Activated T-cell treated with anti-CD3 and anti-CD28 coated beads, Interleukin-2, amount 50 U/mL, for 72 hours (primary cell): ENCODE results near the gene EFNA1. TPM values are rescaled to one million over a fixed set of nuclear protein-coding genes. Genes with fewer than 3 reads are reported as not detected.
"Not testable (repeated sequence)": the region's sequence is repeated elsewhere in the genome, so short reads cannot be mapped to it uniquely, and the experiment has no call there.

Experiments used
- ATAC-seq, 2 donors: fragments of 150-1000 bp; cut with Tn5 transposase; replicated peaks in 1 of 2; 2 replicates each; pipeline ENCODE4 v1.10.0; 2021; ENCODE audit warnings: moderate library complexity in 2 of 2, mild to moderate bottlenecking in 1 of 2
- DNase-seq, 2 donors: peaks; one replicate each; pipeline ENCODE4 v3.0.0; 2021 to 2022; ENCODE audit warnings: mixed read lengths in 1 of 2
- H3K27ac Mint-ChIP-seq: one replicate; pipeline ENCODE4 v1.8.0; 2022; ENCODE audit warnings: mild to moderate bottlenecking, moderate library complexity, mixed read lengths
- H3K27me3 Mint-ChIP-seq: one replicate; pipeline ENCODE4 v1.8.0; 2022; ENCODE audit warnings: low read depth, mixed read lengths
- H3K36me3 Mint-ChIP-seq, 2 donors: one replicate each; pipeline ENCODE4 v1.8.0; 2022; ENCODE audit warnings: mixed read lengths in 2 of 2, mild to moderate bottlenecking in 1 of 2; ENCODE audit not compliant: insufficient read depth in 2 of 2
- H3K4me1 Mint-ChIP-seq: one replicate; pipeline ENCODE4 v1.8.0; 2022; ENCODE audit warnings: low read depth, mixed read lengths
- H3K4me3 Mint-ChIP-seq, 2 donors: one replicate each; pipeline ENCODE4 v1.8.0; 2022; ENCODE audit warnings: mild to moderate bottlenecking in 2 of 2, mixed read lengths in 2 of 2, moderate library complexity in 2 of 2
- H3K9me3 Mint-ChIP-seq, 2 donors: one replicate each; pipeline ENCODE4 v1.8.0; 2022; ENCODE audit warnings: mixed read lengths in 2 of 2
- total RNA-seq, 2 donors: library from RNA; stranded (reverse); gene quantifications; one replicate each; pipeline ENCODE4 v1.2.3, GENCODE V29; 2022

EFNA1 gene
- total RNA-seq, 2 donors from 2014 or later: 1.00 to 1.4 TPM

DNA sequence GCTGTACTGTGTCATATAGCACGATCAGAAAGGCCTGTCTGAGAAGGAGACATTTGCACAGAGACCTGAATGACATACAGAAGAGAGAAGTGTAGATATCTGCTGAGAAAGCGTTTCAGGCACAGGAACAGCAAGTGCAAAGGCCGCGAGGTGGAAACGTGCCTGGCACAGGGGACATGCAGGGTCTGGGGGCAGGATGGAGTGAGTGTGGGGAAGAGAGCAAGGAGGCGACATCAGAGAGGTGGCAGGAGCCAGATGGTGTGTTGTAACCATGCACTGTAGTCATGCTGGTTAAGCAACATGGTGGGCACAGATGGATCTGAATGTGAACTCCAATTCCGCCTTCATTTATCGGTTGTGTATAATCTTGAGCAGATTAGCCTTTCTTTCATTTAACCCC, 32.5 kb downstream of the EFNA1 start:
- H3K9me3 Mint-ChIP-seq: peaks cover 0 to 2% of the 10 kb centered on the region in 2 donors
- no peak overlapping the region for H3K4me3 Mint-ChIP-seq
- H3K4me1 Mint-ChIP-seq: no peaks in the 10 kb centered on the region
- H3K27me3 Mint-ChIP-seq: no peaks in the 10 kb centered on the region
- no peak for ATAC-seq
- DNase-seq: no peak
- no peak overlapping the region for H3K27ac Mint-ChIP-seq
- no peaks in the 10 kb centered on the region for H3K36me3 Mint-ChIP-seq

DNA sequence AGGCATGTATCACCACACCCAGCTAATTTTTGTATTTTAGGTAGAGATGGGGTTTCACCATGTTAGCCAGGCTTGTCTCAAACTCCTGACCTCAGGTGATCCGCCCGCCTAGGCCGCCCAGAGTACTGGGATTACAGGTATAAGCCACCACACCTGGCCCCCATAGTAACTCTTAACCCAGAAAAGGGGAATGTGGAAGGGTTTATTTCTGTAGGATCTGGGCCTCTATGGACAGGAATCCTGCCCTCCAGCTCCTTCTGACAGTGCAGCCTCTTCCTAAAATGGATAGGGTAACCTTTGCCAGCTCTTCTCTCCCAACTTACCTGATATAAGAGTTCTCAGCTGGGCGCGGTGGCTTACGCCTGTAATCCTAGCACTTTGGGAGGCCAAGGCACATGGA, 35.0 kb downstream of the EFNA1 start:
- H3K4me1 Mint-ChIP-seq: peaks cover 10% of the 10 kb centered on the region
- not testable (repeated sequence) for ATAC-seq, H3K9me3 Mint-ChIP-seq, H3K4me3 Mint-ChIP-seq, H3K36me3 Mint-ChIP-seq, H3K27ac Mint-ChIP-seq, H3K27me3 Mint-ChIP-seq, DNase-seq

DNA sequence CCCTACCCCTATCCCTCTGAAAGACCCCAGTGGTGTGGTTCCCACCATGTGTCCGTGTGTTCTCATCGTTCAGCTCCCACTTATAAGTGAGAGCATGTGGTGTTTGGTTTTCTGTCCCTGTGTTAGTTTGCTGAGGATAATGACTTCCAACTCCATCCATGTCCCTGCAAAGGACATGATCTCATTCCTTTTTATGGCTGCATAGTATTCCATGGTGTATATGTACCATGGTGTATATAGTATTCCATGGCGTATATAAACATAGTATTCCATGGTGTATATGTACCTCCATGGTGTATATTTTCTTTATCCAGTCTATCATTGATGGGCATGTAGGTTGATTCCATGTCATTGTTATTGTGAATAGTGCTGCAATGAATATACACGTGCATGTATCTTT, 36.1 kb downstream of the EFNA1 start:
- ATAC-seq, H3K27ac Mint-ChIP-seq, H3K27me3 Mint-ChIP-seq, H3K9me3 Mint-ChIP-seq, DNase-seq, H3K36me3 Mint-ChIP-seq, H3K4me3 Mint-ChIP-seq: not testable (repeated sequence)
- H3K4me1 Mint-ChIP-seq: peaks cover 17% of the 10 kb centered on the region

DNA sequence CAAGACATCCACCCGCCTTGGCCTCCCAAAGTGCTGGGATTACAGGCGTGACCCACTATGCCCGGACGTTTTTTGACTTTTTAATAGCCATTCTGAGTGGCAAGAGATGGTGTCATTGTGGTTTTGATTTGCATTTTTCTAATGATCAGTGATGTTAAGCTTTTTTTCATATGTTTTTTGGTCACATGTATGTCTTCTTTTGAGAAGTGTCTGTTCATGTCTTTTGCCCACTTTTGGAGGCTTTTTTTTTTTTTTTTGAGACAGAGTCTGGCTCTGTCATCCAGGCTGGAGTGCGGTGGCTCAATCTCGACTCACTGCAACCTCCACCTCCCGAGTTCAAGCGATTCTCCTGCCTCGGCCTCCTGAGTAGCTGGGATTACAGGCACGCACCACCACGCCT, 36.9 kb downstream of the EFNA1 start:
- H3K4me1 Mint-ChIP-seq: peaks cover 24% of the 10 kb centered on the region
- not testable (repeated sequence) for H3K27ac Mint-ChIP-seq, DNase-seq, H3K4me3 Mint-ChIP-seq, H3K36me3 Mint-ChIP-seq, H3K9me3 Mint-ChIP-seq, H3K27me3 Mint-ChIP-seq, ATAC-seq

GRCh38 chr1:155166051-155166470, 38.4 kb downstream of the EFNA1 start:
- Mint-ChIP-seq H3K9me3 (no peaks in the 10 kb centered on the region), H3K27me3 (no peaks in the 10 kb centered on the region), H3K4me3 (no peak overlapping the region), H3K4me1 (peaks cover 28% of the 10 kb centered on the region), H3K36me3 (peaks cover 3 to 8% of the 10 kb centered on the region in 2 donors), H3K27ac (no peak overlapping the region)
- DNase-seq (no peak), ATAC-seq (no peak)

DNA sequence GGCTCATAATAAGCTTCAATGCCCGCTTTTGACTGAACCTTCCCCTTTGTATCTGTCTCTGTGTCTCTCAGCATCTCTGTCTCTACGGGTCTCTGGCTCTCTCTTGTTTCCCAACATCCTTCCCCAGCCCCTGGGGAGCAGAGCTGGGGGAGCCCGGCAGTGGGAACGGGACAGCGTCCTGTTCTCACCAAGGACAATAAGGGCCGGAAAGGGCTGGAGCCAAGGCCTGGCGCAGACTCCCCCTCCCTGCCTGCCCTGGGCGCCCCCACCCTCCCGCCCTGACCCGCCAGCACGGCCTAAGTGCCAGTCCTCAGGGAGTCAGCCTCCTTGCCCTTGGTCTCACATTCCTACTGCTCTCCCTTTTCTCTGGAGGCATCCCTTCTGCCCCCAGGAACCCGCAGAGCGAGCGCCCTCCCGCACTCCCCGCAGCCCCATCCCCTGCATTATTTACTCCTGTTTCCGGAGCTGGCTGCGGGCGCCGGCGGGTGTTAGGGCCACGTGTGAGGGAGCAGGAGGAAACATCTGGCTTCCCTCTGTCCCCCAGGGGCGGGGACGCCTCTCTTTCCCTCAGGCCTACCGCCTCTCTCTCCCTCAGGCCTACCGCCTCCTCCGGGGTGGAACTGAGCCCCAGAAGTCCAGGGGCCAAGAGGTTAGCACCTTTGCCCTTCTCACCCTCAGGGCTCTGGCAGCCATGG, 38.9 kb downstream of the EFNA1 start:
- DNase-seq (no peak), ATAC-seq (peak in 1 of 2 donors; percentile 2)
- no peaks in the 10 kb centered on the region for H3K9me3 Mint-ChIP-seq
- H3K4me3 Mint-ChIP-seq: peak overlapping the region; percentile 78 to 84
- peaks cover 34% of the 10 kb centered on the region for H3K4me1 Mint-ChIP-seq
- peaks cover 3 to 8% of the 10 kb centered on the region in 2 donors for H3K36me3 Mint-ChIP-seq
- no peaks in the 10 kb centered on the region for H3K27me3 Mint-ChIP-seq
- H3K27ac Mint-ChIP-seq: no peak overlapping the region

DNA sequence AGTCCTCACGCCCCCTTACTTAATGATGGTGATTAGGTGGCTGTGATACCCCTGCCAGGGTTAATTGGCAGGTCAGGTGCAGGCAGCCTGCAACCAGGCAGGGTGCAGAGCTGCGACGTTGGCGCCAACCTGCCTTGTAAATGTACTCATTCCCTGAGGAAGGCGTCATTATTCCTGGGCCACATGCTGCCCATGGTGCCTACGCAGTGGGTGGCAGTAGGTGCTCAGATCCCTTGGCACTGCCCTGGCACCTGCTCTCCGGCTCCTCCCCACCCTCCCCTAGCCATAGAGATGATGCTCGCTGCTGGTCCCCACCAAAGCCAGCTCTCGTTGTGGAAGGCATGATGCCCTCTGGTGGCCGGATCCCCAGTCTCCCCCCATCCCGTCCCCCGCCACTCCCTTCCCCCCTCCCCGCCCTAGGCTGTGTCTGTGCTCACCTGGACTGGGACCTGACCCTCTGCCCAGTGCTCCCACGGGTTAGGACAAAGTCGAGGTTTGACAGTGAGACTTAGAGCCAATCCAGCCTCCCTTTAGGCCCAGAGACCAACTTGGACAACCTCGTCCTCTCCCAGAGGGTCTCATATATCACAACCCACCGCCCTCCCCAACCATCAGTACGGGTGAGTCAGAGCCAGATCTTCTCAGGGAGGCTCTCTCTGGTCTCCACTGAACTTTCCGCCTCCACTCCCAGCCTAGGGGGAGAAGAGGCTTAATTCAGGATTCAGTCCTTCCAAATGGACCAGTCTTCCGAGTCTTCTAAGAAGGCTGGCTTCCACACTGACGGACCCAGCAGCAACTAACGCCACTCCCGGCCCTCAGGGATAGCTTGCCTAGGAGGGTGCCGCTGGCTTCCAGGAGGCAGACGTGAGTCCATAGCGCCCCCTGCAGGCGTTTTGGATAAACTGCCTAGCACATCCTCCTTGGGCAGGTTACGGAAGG, 39.8 kb downstream of the EFNA1 start:
- Mint-ChIP-seq H3K27me3 (no peaks in the 10 kb centered on the region), H3K4me3 (peak overlapping the region; percentile 78 to 84), H3K4me1 (peaks cover 42% of the 10 kb centered on the region), H3K27ac (no peak overlapping the region), H3K9me3 (no peaks in the 10 kb centered on the region), H3K36me3 (peaks cover 4 to 8% of the 10 kb centered on the region in 2 donors)
- DNase-seq (peak; percentile 88 to 90), ATAC-seq (peak; percentile 78 to 87)

DNA sequence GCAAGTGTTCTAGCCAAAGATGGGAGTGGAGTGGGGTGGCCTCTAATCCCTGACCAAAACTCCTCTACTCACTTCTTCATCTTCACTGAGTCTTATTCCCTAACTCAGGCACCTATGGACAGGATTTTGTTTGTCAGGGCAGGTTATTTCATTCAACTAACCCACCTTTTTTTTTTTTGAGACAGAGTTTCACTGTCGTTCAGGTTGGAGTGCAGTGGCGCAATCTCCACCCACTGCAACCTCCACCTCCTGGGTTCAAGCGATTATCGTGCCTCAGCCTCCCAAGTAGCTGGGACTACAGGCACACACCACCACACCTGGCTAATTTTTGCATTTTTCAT, 40.4 kb downstream of the EFNA1 start:
- not testable (repeated sequence) for DNase-seq, H3K27ac Mint-ChIP-seq, H3K36me3 Mint-ChIP-seq, ATAC-seq, H3K27me3 Mint-ChIP-seq, H3K9me3 Mint-ChIP-seq
- H3K4me1 Mint-ChIP-seq: peaks cover 45% of the 10 kb centered on the region
- H3K4me3 Mint-ChIP-seq: peak overlapping the region; percentile 78 to 84

DNA sequence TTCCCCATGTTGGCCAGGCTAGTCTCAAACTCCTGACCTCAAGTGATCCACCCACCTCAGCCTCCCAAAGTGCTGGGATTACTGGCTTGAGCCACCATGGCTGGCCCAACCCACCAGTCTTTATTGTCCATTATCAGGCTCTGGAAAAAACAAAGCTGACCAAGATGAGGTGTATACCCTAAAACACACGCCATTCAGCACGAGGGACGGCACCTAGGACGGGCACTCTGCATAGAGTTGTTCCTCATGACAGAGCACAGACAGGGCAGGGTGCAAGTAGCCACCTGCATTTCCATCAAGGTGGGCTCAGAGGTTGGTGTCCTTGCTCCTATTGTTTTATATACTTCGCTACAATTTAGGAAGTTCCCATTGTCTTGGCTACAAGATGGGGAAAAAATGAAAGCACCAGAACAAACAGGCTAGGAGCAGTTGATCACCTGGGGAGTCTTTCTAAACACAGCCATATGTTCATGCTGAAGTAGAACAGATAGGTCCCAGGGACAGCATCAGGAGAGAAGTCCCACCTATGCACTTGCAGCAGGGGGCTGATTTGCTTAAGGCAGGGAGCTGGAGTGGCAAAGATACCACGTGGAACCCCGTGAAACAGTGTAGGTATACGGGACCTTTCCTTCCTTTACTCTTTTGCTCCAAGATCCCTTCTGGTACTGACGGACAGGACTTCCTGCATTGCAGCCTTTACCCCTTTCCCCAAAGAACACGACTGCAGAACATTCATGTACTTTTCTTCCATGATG, 41.0 kb downstream of the EFNA1 start:
- Mint-ChIP-seq H3K36me3 (peaks cover 6 to 8% of the 10 kb centered on the region in 2 donors), H3K9me3 (no peaks in the 10 kb centered on the region), H3K27me3 (no peaks in the 10 kb centered on the region), H3K27ac (no peak overlapping the region), H3K4me1 (peaks cover 50% of the 10 kb centered on the region), H3K4me3 (no peak overlapping the region)
- ATAC-seq (no peak), DNase-seq (no peak)

DNA sequence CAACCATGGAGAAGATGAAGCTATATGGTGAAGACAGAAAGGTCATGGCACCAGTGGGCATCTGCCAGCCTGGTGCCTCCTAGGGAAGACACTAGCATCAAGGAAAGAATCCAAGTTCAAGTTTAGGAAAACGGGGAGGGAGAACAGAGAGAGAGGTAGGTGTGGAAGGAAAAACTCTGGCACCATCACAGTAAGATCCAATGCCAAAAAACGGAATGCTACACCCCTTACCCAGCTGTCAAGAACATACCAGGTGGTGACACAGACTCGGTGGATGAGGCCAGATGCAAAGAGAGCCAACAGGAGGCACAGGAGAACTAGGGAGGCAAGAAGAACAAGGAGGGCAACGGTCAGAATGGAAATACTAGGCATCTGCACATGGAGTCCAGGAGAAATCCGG, 41.9 kb downstream of the EFNA1 start:
- H3K9me3 Mint-ChIP-seq: no peaks in the 10 kb centered on the region
- H3K36me3 Mint-ChIP-seq: peaks cover 6 to 8% of the 10 kb centered on the region in 2 donors
- H3K27ac Mint-ChIP-seq: no peak overlapping the region
- H3K4me3 Mint-ChIP-seq: no peak overlapping the region
- no peak for ATAC-seq
- DNase-seq: no peak
- peaks cover 57% of the 10 kb centered on the region for H3K4me1 Mint-ChIP-seq
- no peaks in the 10 kb centered on the region for H3K27me3 Mint-ChIP-seq

DNA sequence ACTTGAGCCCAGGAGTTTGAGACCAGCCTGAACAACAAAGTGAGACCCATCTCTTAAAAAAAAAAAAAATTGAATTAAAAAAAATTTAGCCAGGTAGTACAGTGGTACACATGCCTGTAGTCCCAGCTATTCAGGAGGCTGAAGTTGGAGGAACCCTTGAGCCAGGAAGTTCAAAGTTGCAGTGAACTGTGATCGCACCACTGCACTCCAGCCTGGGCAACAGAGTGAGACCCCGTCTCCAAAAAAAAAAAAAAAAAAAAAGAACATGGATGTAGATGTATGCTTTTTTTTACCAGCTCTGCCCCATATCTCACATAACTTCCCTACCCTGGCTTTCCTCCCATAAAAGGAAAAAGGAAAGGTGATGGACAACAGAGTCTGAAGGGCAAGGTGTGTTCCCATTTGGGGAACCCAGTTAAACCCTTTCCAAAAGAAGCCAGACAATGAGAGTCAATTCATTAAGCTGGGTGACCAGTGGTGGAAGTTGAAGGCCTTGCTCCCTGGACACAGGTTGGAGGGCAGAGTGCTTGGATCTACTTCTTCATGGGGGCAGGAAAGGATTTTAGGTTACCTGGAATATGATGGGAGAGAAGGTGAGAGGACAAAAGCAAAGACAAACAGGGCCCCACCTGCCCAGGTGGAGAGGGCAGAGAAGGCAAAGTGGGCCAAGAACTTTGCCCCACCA, 42.6 kb downstream of the EFNA1 start:
- Mint-ChIP-seq H3K27ac (no peak overlapping the region), H3K9me3 (no peaks in the 10 kb centered on the region), H3K36me3 (peaks cover 6 to 8% of the 10 kb centered on the region in 2 donors), H3K4me1 (peaks cover 64% of the 10 kb centered on the region), H3K27me3 (no peaks in the 10 kb centered on the region), H3K4me3 (no peak overlapping the region)
- ATAC-seq: no peak
- DNase-seq: no peak

- Mint-ChIP-seq H3K36me3 (peaks cover 6 to 8% of the 10 kb centered on the region in 2 donors), H3K27me3 (no peaks in the 10 kb centered on the region), H3K4me3 (no peak overlapping the region), H3K4me1 (peaks cover 70% of the 10 kb centered on the region), H3K27ac (no peak overlapping the region), H3K9me3 (no peaks in the 10 kb centered on the region)
- DNase-seq (no peak), ATAC-seq (no peak)
Measured at GRCh38 chr1:155170806-155171205, 43.1 kb downstream of the EFNA1 start.
